Islet precursor cell (in vitro differentiated cells): Measurements from ENCODE around the gene CDH20.

Experiments
- DNase-seq: peaks from one replicate; pipeline ENCODE4 v3.0.0-alpha.2; 2018

The CDH20 gene

DNA sequence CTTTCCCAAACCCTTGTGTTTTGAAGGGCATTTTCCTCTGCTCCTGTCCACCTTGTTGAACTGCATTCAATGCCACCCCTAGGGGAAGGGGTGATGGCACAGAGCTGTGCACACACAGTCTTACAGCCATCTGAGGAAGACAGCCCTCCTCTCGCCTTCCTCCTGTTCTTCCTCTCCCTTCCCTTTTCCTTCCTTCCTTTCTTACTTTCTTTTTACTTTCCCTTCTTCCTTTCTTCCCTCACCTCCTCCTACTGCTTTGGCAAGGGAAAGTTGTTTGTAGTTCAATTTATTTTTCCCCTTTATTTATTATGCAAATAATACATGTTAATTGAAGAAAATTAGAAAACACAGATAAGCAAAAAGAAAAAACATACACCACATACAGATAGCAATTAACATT, 99.4 kb downstream of the CDH20 start:
- no peak for DNase-seq

- DNase-seq = no peak
Measured at GRCh38 chr18:61435064-61435652, 101.9 kb downstream of the CDH20 start.

- DNase-seq = no peak
Measured at GRCh38 chr18:61443081-61443725, 110.0 kb downstream of the CDH20 start.

- DNase-seq = no peak
Measured at GRCh38 chr18:61448316-61448715, 115.1 kb downstream of the CDH20 start.

- no peak for DNase-seq
Measured at GRCh38 chr18:61459896-61460648, 126.8 kb downstream of the CDH20 start.

- no peak for DNase-seq
Measured at GRCh38 chr18:61464551-61465142, 131.4 kb downstream of the CDH20 start.

DNA sequence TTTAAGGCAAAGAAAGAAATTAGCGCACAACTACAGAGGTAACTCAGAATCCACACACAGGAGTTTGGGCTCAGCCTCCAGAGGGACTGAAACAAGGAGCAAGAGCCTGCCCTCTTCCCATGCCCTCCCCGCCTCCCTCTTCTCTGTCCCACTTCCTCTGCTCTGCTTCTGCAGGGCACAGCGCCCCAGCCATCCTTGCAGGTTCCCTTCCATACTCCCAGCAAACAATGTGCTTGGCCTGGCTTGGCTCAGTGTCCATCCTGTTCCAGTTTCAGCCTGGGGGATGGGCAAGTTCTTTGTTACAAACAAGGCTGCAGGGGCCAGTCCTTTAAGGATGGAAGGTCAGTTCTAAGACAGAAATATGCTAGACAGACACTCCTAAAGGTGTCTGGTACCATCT, 133.5 kb downstream of the CDH20 start:
- DNase-seq = no peak

DNA sequence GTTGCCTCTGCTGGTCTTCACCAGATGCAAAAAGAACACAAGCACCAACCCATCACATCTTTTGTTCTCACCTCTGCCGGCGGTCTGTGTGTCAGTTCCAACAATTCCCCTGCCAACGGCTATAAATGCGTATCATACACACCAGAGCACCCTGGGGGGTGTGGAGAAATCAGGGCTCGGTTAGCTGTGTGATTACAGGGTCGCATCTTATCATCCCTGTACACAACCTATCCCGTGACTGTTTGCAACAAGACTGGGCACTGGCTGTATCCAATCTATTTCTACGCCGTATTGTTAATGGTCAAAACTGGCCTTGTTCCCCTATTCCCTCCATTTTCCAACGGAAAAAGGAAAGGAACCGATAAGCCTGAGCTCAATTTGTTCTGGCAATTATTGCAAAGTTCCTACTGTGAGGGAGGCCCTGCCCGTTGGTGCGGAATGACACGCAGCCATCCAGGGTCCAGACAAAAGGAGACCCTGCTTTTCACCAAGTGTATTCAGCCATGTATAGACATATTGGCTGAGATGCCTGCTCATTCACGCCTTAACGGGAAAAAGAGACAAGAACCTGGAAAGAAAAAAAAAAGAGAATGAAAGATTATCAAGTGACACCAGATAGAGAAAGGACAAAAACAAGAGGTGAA, 136.9 kb downstream of the CDH20 start:
- DNase-seq = no peak

DNA sequence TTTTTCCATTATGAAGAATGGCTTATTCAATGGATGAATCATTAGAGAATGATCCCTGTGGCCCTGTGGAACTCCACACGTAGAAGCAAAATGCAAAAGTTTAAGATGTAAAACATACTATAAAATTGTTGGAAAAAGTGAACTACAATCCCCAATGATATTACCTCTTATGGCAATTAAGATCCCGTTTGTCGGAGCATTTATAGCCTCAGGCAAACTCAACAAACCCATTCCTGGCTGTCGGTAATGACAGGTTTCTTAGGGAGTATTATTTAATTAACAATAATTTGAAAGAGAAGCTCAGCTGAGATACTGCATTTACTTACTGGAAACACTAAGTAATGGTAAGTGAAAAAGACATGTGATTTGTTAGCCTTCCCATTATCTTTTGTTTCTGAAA, 138.3 kb downstream of the CDH20 start:
- no peak for DNase-seq

DNA sequence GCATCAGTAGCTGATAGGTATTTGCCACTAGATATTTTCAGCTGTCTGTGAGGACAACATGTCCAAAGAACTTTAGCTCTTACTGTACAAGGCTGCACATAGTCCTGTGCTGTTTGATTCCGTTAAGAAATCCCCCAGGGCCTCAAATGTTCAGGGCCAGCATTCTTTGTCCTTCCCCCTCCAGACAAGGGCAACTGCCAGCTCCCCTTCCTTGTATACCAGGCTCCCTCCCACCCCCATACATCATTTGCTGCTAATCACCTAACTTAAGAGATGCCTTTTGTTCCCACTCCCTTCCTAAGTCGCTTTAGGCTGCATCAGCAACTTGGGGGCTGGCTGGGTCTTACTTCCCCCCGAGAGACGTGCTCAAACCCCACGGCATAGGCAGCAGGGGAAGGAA, 138.7 kb downstream of the CDH20 start:
- peak; percentile 57 for DNase-seq

DNA sequence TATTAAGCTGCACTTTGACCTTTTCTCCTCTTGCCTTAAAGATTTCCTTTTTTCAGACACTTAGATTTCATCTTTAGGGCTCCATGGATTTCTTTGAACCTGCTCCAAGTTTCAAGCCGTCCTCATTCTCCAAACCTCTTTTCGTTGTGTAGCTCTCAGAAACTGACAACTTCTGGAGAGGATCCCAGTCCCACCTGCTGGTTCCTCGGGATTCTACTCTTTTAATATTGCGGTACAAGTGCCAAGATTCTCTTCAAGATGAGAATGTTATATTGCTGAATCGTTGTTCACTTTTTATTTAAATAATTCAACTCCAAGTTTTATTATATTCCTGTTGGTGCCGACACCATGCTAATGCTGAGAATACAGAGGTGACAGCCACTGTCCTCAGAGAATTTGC, 141.1 kb downstream of the CDH20 start:
- DNase-seq = no peak

GRCh38 chr18:61474918-61475317, 141.7 kb downstream of the CDH20 start:
- peak; percentile 60 for DNase-seq

- peak; percentile 72 for DNase-seq
Measured at GRCh38 chr18:61475931-61476330, 142.7 kb downstream of the CDH20 start.

GRCh38 chr18:61489334-61489733, 156.1 kb downstream of the CDH20 start:
- DNase-seq = no peak

DNA sequence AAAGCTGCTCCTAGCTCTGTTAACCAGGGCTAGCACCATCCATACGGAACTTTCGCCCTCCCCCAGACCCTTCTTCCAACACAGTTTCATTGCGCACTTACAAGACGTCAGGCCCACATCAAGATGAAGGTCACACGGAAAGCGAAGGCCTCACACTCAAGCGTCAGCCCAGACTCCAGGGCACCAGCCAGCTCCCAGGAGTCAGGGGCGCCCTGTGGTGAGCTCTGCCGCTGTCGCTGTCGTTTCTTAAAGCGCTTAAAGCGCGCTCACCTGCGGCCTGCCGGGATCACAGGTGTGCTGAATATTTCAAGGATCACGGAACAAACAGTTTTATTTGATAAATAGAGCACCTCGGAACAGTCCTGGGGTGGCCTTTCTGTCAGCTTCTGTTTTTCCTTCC, 163.1 kb downstream of the CDH20 start:
- no peak for DNase-seq

GRCh38 chr18:61497422-61497821, 164.2 kb downstream of the CDH20 start:
- no peak for DNase-seq

DNA sequence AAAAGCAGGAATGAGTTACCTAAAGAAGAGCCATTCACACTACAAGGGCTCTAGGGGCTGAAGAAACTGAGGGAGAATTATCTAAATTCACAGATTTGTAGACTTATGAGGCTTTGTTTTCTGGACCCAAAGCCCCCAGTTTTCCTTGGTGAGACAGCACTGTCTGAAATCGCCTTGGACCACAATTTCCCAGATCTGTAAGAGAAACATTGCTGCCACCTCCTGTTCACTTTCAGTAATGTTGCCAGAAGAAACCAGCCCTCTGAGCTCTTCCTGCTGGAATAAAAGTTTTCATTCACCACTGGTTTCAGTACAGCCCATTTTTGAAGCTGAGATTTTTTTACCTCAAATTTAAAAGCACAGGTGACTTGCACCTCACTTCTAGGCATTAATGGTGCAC, 169.2 kb downstream of the CDH20 start:
- peak; percentile 69 for DNase-seq

GRCh38 chr18:61503688-61504087, 170.5 kb downstream of the CDH20 start:
- no peak for DNase-seq

GRCh38 chr18:61528961-61529360, 195.7 kb downstream of the CDH20 start:
- DNase-seq = no peak

DNA sequence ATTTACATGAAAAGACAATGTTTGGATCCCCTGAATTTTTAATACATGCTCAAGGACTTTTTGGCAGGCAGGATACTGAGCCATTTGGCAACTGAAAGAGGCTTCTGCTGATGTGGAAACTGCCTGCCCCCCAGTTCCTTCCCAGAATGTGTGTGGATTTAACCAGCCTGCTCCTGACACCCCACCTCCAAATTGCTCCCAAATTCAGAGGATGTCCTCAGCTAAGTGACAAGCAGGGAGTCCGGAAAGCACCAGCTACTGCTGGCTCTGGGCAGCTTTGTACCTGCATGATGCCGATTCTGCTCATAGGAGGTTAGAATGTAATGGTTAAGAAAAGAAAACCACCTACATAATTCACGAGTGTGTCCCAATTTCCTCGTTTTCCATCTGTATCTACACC, 197.5 kb downstream of the CDH20 start:
- DNase-seq = no peak

DNA sequence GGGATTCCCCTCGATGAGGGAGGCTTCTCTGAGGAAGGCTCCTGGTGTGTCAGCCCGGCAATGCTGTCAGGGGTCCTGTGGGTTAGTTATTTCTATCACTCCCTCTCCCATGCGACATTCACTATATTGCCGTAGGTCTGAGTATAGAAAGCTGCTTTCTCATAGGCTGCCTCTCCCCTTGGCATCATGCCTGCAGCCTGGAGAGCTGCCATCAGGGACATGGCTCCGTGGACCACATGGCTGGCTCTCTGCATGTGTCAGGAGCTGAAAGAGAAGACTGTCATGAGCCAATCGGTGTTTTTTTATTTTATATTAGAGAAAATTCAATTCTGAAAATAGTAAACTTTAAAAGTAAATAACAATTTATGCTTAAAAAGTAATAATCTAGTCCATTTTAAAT, 198.0 kb downstream of the CDH20 start:
- DNase-seq = no peak

DNA sequence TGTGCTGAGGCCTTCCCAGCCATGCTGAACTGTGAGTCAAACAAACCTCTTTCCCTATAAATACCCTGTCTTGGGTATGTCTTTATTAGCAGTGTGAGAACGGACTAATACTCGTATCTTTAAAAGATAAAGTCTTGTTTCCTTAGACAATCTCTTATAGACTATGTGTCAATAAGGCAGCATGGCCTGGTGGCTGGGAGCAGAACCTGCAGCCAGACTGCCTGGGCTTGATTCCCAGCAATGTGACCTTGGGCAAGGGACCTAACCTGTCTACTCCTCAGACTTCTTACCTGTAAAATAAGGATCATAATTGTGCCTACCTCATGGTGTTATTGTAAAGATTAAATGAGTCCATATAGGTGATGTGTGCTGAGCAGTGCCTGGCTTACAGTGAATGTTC, 198.7 kb downstream of the CDH20 start:
- DNase-seq = no peak

DNA sequence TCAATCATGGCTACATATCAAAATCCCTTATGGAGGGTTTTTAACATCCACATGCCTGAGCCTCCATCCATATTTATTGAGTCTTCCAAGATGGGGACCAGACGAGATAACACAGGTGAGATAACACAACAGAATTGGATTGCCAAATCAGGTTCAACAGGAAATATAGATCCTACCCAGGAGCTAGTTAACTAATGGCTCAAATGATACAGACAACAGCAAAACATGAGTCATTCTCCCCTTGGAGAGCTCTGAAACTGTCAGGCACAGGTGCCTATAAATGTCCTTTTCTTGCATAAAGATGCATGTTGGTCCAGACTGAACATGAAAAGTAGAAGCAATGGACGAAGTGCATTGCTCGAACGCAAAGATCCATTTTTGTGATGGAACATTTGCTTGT, 202.2 kb downstream of the CDH20 start:
- no peak for DNase-seq

DNA sequence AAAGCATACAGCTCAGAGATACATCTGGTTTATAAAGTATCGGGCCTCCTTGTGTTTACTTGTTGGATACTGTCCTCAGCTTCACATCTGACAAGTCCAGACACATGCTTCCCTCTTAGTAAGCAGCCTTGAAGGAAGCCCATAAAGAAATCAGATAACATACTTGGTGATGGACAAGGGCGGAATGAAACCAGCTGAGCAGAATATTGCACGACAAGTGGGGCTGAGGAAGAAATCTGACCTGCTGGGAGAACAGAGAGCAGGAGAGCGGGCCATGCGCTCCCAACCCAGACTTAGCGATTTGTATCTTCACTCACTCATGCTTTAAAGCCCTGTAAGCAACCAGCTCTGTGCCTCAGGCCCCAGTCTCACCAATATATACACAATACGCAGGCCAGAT, 208.4 kb downstream of the CDH20 start:
- DNase-seq = peak; percentile 54
